Measurements from ENCODE around the gene YEATS2. TPM values are rescaled to one million over a fixed set of nuclear protein-coding genes. Genes with fewer than 3 reads are reported as not detected.

The YEATS2 gene
- polyA plus RNA-seq, 1 of the 3 experiments (the other 2 are of a cell fraction): 19.9 TPM

DNA sequence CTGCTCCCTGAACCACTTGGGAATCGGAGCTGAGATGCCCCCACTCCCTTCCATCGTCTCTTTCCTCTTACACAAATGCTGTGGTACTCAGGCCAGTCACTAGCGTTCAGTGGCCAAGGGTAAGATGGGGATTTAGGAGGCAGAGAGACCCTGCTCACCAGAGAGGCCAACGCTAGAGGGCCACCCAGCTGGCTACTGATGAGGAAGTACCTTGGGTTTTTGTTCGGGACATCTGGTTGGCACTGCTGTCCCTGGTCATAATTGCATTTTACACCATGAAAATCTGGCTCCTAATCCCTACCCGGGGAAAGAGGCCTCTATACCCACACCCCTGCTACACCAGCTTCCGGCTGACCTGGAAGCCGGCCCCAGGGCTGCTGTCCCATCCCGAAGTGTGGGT, 120.0 kb downstream of the YEATS2 start:
- H4K20me1 ChIP-seq (ENCODE audit: insufficient read depth): no peaks in the 10 kb centered on the region

DNA sequence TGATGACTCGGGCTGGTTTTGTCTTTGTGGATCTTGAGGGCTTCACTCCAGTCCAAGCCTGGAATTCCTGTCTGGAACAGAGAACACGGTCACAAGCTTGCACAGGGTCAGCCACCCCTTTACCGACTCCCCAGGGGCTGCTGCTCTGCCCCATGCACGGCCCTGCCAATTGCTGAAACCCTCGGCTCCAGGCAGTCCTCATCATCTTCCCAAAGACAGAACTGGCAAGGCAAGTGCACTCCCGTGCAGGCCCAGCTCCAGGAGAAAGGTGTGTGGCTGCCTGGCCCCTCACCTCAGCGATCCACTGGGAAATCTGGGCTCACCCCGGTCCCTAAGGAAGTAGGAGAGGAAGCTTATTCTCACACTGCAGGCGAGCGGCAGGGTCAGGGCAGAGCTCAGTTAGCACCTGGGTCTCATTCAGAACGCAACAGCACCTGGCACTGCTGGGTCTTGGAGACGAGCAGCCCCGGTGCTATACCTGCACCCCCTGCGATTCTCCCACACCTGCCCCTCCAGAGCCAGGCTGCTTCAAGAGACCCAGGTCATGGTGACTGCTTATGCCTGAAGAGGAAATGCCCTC, 120.5 kb downstream of the YEATS2 start:
- WGBS (ENCODE audit: low lambda C conversion rate): 93% methylated on average over 7 of the region's 14 CpGs

More for the DNA sequence above, 120.0 kb downstream of the YEATS2 start:
- CTCF ChIA-PET: interaction anchor here (1.0 kb wide), 1 partner anchor 51 kb away, joined by 3 read pairs; no protein-coding TSS in a partner anchor
- POLR2A ChIA-PET: no interaction called here
- no peaks in the 10 kb centered on the region for H3K27me3 ChIP-seq (ENCODE audit: insufficient read depth)
- no peak overlapping the region for H3K9ac ChIP-seq
- no peak overlapping the region for H3K27ac ChIP-seq (ENCODE audit: low read depth in 2 of 2, low read length in 1 of 2)
- H3K36me3 ChIP-seq (replicated peaks in 1 of 2; ENCODE audit: control insufficient read depth in 1 of 2, insufficient read depth in 2 of 2, low read length in 1 of 2): peaks cover 0 to 12% of the 10 kb centered on the region in 2 experiments
- no peak overlapping the region for H3K4me2 ChIP-seq
- no peak for DNase-seq
- WGBS (ENCODE audit: low lambda C conversion rate): 100% methylated on average over 4 of the region's 9 CpGs
- no peaks in the 10 kb centered on the region for H3K9me3 ChIP-seq
- TF ChIP-seq MXI1 (IDR thresholded peaks at IDR 0.05; ENCODE audit: low read depth, low read length): no peak
- TF ChIP-seq IRF3 (IDR thresholded peaks at IDR 0.05; ENCODE audit: low read depth, low read length): no peak
- TF ChIP-seq TEAD4 (IDR thresholded peaks at IDR 0.05; ENCODE audit: borderline replicate concordance, insufficient read depth): no peak
- TF ChIP-seq, protein P1, sequence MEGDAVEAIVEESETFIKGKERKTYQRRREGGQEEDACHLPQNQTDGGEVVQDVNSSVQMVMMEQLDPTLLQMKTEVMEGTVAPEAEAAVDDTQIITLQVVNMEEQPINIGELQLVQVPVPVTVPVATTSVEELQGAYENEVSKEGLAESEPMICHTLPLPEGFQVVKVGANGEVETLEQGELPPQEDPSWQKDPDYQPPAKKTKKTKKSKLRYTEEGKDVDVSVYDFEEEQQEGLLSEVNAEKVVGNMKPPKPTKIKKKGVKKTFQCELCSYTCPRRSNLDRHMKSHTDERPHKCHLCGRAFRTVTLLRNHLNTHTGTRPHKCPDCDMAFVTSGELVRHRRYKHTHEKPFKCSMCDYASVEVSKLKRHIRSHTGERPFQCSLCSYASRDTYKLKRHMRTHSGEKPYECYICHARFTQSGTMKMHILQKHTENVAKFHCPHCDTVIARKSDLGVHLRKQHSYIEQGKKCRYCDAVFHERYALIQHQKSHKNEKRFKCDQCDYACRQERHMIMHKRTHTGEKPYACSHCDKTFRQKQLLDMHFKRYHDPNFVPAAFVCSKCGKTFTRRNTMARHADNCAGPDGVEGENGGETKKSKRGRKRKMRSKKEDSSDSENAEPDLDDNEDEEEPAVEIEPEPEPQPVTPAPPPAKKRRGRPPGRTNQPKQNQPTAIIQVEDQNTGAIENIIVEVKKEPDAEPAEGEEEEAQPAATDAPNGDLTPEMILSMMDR (IDR thresholded peaks at IDR 0.05): no peak
- TF ChIP-seq, protein P2, sequence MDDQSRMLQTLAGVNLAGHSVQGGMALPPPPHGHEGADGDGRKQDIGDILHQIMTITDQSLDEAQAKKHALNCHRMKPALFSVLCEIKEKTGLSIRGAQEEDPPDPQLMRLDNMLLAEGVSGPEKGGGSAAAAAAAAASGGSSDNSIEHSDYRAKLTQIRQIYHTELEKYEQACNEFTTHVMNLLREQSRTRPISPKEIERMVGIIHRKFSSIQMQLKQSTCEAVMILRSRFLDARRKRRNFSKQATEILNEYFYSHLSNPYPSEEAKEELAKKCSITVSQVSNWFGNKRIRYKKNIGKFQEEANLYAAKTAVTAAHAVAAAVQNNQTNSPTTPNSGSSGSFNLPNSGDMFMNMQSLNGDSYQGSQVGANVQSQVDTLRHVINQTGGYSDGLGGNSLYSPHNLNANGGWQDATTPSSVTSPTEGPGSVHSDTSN (IDR thresholded peaks at IDR 0.05): no peak
- no peak for TF ChIP-seq EZH2phosphoT487 (IDR thresholded peaks at IDR 0.05; ENCODE audit: borderline replicate concordance, low read depth)
- no peak for TF ChIP-seq GATA2 (CRISPR knock-in tag; IDR thresholded peaks at IDR 0.05)
- no peaks in the 10 kb centered on the region for H3K9me2 ChIP-seq
- H3K4me1 ChIP-seq (ENCODE audit: control insufficient read depth in 1 of 2, insufficient read depth in 2 of 2, low read depth in 1 of 2, low read length in 1 of 2): no peaks in the 10 kb centered on the region
- no peak overlapping the region for H3K4me3 ChIP-seq (ENCODE audit: low read depth in 2 of 2, low read length in 1 of 2)
- no peaks in the 10 kb centered on the region for H3K79me2 ChIP-seq (ENCODE audit: insufficient read depth)
- H2AFZ ChIP-seq (ENCODE audit: low read depth): no peak overlapping the region
- H3F3A ChIP-seq (replicated peaks; ENCODE audit: insufficient read depth): no peaks in the 10 kb centered on the region

More for the DNA sequence above, 120.5 kb downstream of the YEATS2 start:
- Histone ChIP-seq H3K9ac (no peak overlapping the region), H3K9me2 (no peaks in the 10 kb centered on the region), H3F3A (replicated peaks; ENCODE audit: insufficient read depth) (no peaks in the 10 kb centered on the region), H3K4me3 (ENCODE audit: low read depth in 2 of 2, low read length in 1 of 2) (no peak overlapping the region), H3K4me2 (no peak overlapping the region), H4K20me1 (ENCODE audit: insufficient read depth) (no peaks in the 10 kb centered on the region), H3K9me3 (no peaks in the 10 kb centered on the region), H3K27ac (ENCODE audit: low read depth in 2 of 2, low read length in 1 of 2) (no peak overlapping the region), H3K27me3 (ENCODE audit: insufficient read depth) (no peaks in the 10 kb centered on the region), H3K36me3 (replicated peaks in 1 of 2; ENCODE audit: control insufficient read depth in 1 of 2, insufficient read depth in 2 of 2, low read length in 1 of 2) (peaks cover 0 to 7% of the 10 kb centered on the region in 2 experiments), H3K79me2 (ENCODE audit: insufficient read depth) (no peaks in the 10 kb centered on the region), H3K4me1 (ENCODE audit: control insufficient read depth in 1 of 2, insufficient read depth in 2 of 2, low read depth in 1 of 2, low read length in 1 of 2) (no peaks in the 10 kb centered on the region), H2AFZ (ENCODE audit: low read depth) (no peak overlapping the region)
- CTCF ChIA-PET: interaction anchor here (1.0 kb wide), 2 partner anchors 11 to 51 kb away, joined by 3 read pairs; no protein-coding TSS in a partner anchor
- no peak for DNase-seq
- POLR2A ChIA-PET: interaction anchor here (1.1 kb wide), 1 partner anchor 9 kb away, joined by 3 read pairs; no protein-coding TSS in a partner anchor
- TF ChIP-seq JUND (IDR thresholded peaks at IDR 0.05): no peak
- TF ChIP-seq RFX5 (IDR thresholded peaks at IDR 0.05; ENCODE audit: low read length): no peak
- TF ChIP-seq, protein P2 (IDR thresholded peaks at IDR 0.05): no peak
- no peak for TF ChIP-seq FOSL2 (IDR thresholded peaks at IDR 0.05; ENCODE audit: borderline replicate concordance, low read depth)
- no peak for TF ChIP-seq TAF1 (IDR thresholded peaks at IDR 0.05; ENCODE audit: borderline replicate concordance, low read depth, low read length)
- TF ChIP-seq IRF3 (IDR thresholded peaks at IDR 0.05; ENCODE audit: low read depth, low read length): no peak
- no peak for TF ChIP-seq MEF2A (IDR thresholded peaks at IDR 0.05; ENCODE audit: borderline replicate concordance, low read depth)
- no peak for TF ChIP-seq MXI1 (IDR thresholded peaks at IDR 0.05; ENCODE audit: low read depth, low read length)

Data from SK-N-SH (cell line).